WI38 (cell line): ENCODE data around the gene FTO.
A peak's percentile ranks its signal among the peaks of the same experiment; 100 is the strongest.

Source experiments
- H3K4me3 ChIP-seq: 2 replicates; pipeline ENCODE4 v1.5.1; 2011; ENCODE audit warnings: low read depth, mild to moderate bottlenecking, control low read depth, low read length
- TF ChIP-seq, protein P1 (sequence below): IDR thresholded peaks from 2 replicates; pipeline ENCODE4 v1.5.1; 2012; ENCODE audit warnings: low read depth, mild to moderate bottlenecking, control low read depth, low read length

FTO gene

DNA sequence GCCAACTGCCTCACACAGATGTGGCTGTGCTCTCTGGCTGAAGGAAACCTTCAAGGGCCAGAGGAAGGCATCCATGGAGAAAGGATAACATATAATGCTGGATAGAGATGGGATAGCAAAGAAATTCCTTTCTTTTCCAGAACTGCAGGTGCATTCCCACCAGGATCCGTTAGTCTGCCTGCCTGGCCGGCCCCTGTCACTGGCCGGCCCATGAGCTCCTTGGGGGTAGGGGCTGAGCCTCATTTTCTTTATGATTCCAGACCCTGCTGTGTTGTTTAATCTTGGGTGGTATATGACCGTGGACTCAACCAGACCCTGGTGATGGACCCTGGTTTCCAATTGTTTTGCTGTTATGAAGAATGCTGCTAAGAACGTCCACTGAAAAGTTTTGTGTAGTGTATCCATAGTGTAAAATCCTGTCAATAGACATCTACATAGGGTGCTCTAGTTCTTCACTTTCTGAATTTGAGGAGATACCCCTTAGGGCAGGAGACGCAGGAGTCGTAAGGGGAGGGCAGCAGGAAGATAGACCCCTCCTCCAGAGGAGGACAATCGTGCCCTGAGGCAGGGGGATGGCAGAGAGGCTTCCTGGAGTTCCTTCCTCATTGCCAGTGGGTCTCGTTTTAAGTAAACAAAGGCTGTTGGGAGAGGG, 489.2 kb downstream of the FTO start:
- TF ChIP-seq, protein P1, sequence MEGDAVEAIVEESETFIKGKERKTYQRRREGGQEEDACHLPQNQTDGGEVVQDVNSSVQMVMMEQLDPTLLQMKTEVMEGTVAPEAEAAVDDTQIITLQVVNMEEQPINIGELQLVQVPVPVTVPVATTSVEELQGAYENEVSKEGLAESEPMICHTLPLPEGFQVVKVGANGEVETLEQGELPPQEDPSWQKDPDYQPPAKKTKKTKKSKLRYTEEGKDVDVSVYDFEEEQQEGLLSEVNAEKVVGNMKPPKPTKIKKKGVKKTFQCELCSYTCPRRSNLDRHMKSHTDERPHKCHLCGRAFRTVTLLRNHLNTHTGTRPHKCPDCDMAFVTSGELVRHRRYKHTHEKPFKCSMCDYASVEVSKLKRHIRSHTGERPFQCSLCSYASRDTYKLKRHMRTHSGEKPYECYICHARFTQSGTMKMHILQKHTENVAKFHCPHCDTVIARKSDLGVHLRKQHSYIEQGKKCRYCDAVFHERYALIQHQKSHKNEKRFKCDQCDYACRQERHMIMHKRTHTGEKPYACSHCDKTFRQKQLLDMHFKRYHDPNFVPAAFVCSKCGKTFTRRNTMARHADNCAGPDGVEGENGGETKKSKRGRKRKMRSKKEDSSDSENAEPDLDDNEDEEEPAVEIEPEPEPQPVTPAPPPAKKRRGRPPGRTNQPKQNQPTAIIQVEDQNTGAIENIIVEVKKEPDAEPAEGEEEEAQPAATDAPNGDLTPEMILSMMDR: no peak
- H3K4me3 ChIP-seq: no peak overlapping the region

DNA sequence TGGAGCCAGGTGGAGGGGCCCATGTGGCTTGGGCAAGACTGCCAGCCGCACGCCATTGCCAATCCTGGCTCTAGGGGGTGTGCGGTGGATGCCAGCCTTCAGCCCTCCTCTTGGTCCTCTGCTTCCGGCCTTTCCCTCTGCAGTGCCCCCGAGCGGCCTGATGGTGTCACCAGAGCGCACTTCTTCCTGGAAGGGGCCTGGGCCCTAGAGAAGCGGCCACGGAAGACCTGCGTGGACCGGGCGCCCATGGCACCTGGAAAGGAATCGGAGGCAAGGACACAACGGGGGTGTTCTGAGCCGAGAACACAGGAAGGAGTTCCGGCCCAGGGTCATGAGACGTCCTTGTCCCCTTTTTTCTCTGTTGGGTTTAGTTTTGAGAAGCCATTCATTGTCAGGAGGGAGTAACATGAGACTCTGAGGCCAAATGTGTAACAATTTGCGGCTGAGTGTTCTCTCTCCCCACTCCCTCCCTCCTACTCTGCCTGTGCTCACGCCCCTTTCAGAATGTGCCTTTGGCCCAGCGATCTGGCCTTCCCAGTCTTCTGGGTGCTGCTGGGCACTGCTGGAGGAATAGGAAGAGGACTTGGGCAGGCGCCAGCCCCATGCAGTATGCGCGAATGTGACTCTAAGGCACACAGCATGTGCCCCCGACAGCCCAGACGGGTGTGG, 489.8 kb downstream of the FTO start:
- 0 out of 2 replicates have a peak overlapping the region, but pooled peaks have one; percentile 10 for H3K4me3 ChIP-seq

DNA sequence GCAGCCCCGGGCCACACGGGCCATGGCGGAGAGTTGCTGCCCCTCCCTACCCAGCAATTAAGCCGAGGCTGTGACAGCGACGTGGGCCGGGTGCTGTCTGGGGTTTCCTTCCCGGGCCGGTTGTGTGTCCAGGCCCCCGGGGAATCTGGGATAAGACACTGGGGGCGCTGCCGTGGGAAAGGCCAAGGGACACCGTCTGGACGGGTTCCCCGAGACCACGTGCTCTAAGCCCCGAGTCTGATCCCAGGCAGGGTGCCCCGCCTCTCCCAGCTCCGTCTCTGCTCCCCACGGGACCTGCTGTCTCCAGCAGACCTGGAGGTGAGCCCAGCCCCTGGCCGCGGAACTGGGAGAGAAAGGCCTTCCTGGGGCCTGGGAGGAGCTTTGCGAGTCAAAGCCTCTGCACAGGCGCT, 490.4 kb downstream of the FTO start:
- no peak overlapping the region for H3K4me3 ChIP-seq
- TF ChIP-seq, protein P1: no peak

More for the DNA sequence above, 489.8 kb downstream of the FTO start:
- TF ChIP-seq, protein P1: peak; percentile 73

DNA sequence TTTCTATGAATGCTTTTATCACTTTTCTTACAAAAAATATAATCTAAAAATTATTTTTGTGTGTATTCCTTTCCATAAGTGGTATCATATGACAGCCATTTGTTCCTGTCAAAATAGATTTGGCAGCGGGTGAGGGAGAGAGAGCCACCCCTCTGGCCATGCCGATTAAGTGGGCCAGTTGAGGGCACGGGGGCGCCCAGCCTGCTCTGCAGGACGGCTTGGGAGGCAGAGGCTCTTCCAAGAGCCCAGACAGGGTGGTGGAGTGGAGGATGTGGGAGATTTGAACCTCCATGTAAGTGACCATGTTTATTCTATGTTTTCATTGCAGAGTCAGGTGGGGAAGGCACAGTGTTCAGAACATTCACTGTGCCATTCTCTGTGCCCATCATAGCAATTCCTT, 493.8 kb downstream of the FTO start:
- H3K4me3 ChIP-seq: no peak overlapping the region
- TF ChIP-seq, protein P1: no peak

DNA sequence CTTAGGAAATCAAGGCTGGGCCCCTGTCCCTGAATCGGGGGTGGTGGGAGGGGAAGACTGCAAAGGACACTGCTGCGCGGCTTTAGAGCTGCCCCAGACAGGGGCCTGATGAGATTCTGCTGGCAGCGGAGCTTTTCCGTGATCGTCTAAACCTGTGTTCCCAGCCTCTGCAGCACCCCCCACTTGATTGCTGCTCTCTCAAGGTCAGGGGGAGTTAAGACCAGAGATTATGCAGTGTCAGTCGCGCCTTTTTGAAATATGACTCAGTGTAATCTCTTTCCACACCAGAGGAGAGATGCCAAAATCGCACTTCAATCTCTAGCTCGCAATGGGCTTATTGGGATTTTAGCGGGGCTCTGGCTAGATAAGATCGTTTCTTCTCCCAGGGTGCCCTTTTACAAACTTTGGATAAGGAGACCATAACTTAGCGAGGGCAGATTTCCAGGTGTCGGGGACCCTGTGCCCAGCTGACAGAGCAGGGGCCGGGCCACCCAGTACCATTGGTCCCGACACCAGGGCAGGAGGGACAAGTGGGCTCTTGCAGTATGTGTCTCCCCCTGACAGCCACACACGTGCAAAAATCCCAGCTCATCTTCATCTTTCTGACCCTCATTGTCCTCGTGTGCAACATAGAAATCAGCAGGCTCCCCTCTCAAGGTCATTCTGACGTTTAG, 495.7 kb downstream of the FTO start:
- TF ChIP-seq, protein P1: no peak
- H3K4me3 ChIP-seq: no peak overlapping the region

DNA sequence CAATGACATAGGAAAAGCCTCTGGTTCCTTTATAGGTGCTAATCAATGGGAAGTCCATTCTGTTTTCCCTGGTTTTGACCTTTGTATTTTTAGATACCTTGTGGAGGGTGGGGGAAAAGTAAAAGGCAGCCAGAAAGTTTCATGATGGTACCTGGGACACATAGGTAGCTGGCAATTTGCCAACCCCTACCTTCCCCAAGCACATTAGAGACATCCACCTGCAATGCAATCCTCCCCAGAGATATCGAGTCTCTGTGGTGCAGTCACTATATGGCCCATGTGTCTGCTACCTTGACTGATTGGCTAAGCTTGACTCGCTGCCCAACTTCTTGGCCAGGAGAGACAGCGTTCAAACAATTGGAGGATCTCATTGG, 496.2 kb downstream of the FTO start:
- no peak overlapping the region for H3K4me3 ChIP-seq
- TF ChIP-seq, protein P1: no peak

DNA sequence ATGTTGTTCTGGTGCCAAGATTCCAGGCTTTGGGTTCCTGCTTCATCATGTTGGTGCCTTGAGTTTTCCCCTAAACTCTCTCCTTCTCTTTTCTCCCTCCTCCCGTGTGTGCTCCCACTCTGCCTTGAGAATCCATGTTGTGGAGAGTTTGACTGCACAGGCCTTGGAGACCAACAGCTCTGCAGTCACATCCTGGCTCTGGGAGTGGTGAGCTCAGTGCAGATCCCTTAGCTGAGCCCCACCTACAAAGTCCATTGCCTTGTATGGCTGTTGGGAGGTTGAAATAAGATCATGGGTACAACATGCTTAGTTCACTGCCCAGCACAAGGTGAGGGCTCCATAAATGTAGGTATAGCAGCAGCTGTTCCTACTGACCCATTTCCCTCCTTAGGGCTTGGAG, 496.8 kb downstream of the FTO start:
- TF ChIP-seq, protein P1: no peak
- no peak overlapping the region for H3K4me3 ChIP-seq
